ENCODE results near the gene CFAP298.
"Not testable (repeated sequence)": the region's sequence is repeated elsewhere in the genome, so short reads cannot be mapped to it uniquely, and the experiment has no call there.

CFAP298 gene

DNA sequence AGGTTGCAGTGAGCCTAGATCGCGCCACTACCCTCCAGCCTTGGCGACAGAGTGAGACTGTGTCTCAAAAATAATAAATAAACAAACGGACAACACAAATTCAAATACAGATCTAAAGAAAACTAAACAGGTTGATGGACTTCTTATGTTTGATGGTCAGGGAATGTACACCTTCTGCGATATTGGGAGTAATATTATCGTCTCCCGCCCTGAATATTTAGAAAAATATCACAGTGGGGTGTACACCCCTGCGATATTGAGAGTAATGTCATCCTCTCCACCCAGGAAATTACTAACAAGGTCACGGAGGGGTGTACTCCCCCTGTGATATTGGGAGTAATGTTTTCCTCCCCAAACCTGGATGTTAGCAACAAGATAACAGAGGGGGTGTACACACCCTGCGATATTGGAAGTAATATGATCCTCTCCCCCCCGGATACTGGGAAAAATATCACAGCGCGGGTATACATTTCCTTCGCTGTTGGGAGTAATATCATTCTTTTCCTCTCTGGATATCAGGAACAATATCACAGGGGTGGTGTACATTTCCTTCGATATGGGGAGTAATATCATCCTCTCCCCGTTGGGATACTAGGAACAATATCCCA is 1.4 kb upstream of the CFAP298 start:
- TF ChIP-seq, protein P1, sequence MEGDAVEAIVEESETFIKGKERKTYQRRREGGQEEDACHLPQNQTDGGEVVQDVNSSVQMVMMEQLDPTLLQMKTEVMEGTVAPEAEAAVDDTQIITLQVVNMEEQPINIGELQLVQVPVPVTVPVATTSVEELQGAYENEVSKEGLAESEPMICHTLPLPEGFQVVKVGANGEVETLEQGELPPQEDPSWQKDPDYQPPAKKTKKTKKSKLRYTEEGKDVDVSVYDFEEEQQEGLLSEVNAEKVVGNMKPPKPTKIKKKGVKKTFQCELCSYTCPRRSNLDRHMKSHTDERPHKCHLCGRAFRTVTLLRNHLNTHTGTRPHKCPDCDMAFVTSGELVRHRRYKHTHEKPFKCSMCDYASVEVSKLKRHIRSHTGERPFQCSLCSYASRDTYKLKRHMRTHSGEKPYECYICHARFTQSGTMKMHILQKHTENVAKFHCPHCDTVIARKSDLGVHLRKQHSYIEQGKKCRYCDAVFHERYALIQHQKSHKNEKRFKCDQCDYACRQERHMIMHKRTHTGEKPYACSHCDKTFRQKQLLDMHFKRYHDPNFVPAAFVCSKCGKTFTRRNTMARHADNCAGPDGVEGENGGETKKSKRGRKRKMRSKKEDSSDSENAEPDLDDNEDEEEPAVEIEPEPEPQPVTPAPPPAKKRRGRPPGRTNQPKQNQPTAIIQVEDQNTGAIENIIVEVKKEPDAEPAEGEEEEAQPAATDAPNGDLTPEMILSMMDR (IDR thresholded peaks at IDR 0.05; ENCODE audit: poor library complexity, severe bottlenecking) = no peak
- Histone ChIP-seq H3K27ac (ENCODE audit: poor library complexity, severe bottlenecking) (peak overlapping the region; percentile 87), H3K9me3 (ENCODE audit: severe bottlenecking) (no peaks in the 10 kb centered on the region), H3K27me3 (ENCODE audit: insufficient read depth, poor library complexity, severe bottlenecking) (no peaks in the 10 kb centered on the region), H3K4me1 (ENCODE audit: insufficient read depth, poor library complexity, severe bottlenecking) (peaks cover 6% of the 10 kb centered on the region), H3K36me3 (ENCODE audit: low read depth) (peaks cover 17% of the 10 kb centered on the region), H3K4me3 (ENCODE audit: severe bottlenecking) (peak overlapping the region; percentile 94)
- no peak for DNase-seq (ENCODE audit: low spot score)
- no peak for ATAC-seq (ENCODE audit: low read depth)

DNA sequence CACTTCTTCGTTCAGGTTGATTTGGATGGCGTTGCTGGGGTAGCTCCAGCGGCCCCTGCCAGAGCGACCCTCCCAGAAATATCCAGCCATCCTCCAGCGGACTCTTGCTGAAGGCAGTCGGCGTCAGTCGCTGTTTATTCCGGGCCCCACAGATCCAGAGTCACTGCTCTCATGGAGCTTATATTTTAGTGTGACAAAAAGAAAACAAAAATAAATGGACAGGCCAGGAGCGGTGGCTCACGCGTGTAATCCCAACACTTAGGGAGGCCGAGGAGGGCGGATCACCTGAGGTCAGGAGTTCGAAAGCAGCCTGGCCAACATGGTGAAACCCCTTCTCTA is 791 bp upstream of the CFAP298 start:
- H3K9me3 ChIP-seq (ENCODE audit: severe bottlenecking) = no peaks in the 10 kb centered on the region
- no peaks in the 10 kb centered on the region for H3K27me3 ChIP-seq (ENCODE audit: insufficient read depth, poor library complexity, severe bottlenecking)
- TF ChIP-seq, protein P1 (IDR thresholded peaks at IDR 0.05; ENCODE audit: poor library complexity, severe bottlenecking) = no peak
- H3K27ac ChIP-seq (ENCODE audit: poor library complexity, severe bottlenecking) = peak overlapping the region; percentile 87
- H3K4me3 ChIP-seq (ENCODE audit: severe bottlenecking) = peak overlapping the region; percentile 94
- ATAC-seq (ENCODE audit: low read depth) (peak; percentile 7; the same call in 1 of the 3 replicates), DNase-seq (ENCODE audit: low spot score) (no peak)
- H3K36me3 ChIP-seq (ENCODE audit: low read depth) = peaks cover 22% of the 10 kb centered on the region
- peaks cover 6% of the 10 kb centered on the region for H3K4me1 ChIP-seq (ENCODE audit: insufficient read depth, poor library complexity, severe bottlenecking)

DNA sequence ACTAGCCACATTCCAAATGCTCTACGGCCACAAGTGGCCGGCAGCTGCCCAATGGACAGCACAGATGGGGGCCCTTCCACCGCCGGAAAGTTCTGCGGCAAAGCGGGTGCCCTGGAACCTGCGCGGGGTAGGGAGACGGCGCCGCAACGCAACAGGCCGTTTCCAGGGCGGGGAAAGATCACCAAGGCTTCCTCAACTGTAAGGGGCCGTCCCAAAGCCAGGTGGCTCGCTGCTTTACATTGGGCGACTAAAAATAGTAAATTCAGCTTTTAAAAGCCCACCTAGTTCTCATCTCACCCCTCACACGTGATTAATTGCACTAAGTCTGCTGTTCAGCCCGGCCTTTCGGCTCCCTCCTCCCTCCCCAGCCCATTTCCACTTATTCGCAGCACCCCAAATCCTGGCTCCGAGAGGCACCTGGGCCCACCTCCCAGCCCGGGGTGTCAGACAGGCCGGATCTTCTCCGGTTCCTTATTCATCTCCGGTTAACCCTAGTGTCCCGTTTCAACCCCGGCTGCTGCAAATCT is 643 bp downstream of the CFAP298 start:
- H3K27me3 ChIP-seq (ENCODE audit: insufficient read depth, poor library complexity, severe bottlenecking) = no peaks in the 10 kb centered on the region
- H3K27ac ChIP-seq (ENCODE audit: poor library complexity, severe bottlenecking) = peak overlapping the region; percentile 87
- peak; percentile 21; the same call in 2 of the 3 replicates for ATAC-seq (ENCODE audit: low read depth)
- TF ChIP-seq, protein P1 (IDR thresholded peaks at IDR 0.05; ENCODE audit: poor library complexity, severe bottlenecking) = no peak
- DNase-seq (ENCODE audit: low spot score) = no peak
- H3K9me3 ChIP-seq (ENCODE audit: severe bottlenecking) = no peaks in the 10 kb centered on the region
- H3K4me3 ChIP-seq (ENCODE audit: severe bottlenecking) = peak overlapping the region; percentile 94
- peaks cover 6% of the 10 kb centered on the region for H3K4me1 ChIP-seq (ENCODE audit: insufficient read depth, poor library complexity, severe bottlenecking)
- H3K36me3 ChIP-seq (ENCODE audit: low read depth) = peaks cover 35% of the 10 kb centered on the region

DNA sequence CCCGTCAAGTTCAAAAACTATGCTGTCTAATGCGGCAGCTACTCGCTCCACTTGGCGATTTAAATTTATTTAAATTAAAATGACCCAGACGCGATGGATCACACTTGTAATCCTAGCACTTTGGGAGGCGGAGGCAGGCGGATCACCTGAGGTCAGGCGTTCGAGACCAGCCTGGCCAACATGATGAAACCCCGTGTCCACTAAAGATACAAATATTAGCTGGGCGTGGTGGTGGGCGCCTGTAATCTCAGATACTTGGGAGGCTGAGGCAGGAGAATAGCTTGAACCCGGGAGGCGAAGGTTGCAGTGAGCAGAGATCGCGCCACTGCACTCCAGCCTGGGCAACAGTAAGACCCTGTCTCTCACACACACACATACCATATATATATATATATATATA is 1.2 kb downstream of the CFAP298 start:
- not testable (repeated sequence) for H3K4me1 ChIP-seq (ENCODE audit: insufficient read depth, poor library complexity, severe bottlenecking); DNase-seq (ENCODE audit: low spot score); H3K27ac ChIP-seq (ENCODE audit: poor library complexity, severe bottlenecking); ATAC-seq (ENCODE audit: low read depth); H3K27me3 ChIP-seq (ENCODE audit: insufficient read depth, poor library complexity, severe bottlenecking); H3K9me3 ChIP-seq (ENCODE audit: severe bottlenecking)
- Histone ChIP-seq H3K4me3 (ENCODE audit: severe bottlenecking) (peak overlapping the region; percentile 94), H3K36me3 (ENCODE audit: low read depth) (peaks cover 41% of the 10 kb centered on the region)

DNA sequence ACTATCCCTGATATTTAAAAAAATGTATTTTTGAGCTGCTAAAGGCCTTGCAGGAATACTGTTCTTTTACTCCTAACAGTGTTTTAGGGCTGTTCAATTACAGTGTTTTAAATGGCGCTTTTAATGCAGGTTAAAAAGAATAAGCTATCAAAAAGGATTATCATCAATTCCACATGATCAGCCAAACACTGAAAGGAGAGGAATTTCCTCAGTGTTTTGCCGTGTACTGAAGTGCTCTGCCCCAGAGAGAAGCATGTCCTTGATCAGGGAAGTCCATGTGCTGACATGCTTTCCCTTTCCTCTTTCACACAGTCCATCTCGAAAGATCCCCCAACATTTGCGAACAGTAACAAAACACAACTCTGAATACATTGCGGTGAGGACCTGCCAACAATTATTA is 3.3 kb downstream of the CFAP298 start:
- Histone ChIP-seq H3K4me1 (ENCODE audit: insufficient read depth, poor library complexity, severe bottlenecking) (peaks cover 6% of the 10 kb centered on the region), H3K36me3 (ENCODE audit: low read depth) (peaks cover 60% of the 10 kb centered on the region)

More for the DNA sequence above, 3.3 kb downstream of the CFAP298 start:
- ATAC-seq (ENCODE audit: low read depth) (no peak), DNase-seq (ENCODE audit: low spot score) (no peak)
- TF ChIP-seq, protein P1 (IDR thresholded peaks at IDR 0.05; ENCODE audit: poor library complexity, severe bottlenecking) = no peak
- H3K27me3 ChIP-seq (ENCODE audit: insufficient read depth, poor library complexity, severe bottlenecking) = no peaks in the 10 kb centered on the region
- no peaks in the 10 kb centered on the region for H3K9me3 ChIP-seq (ENCODE audit: severe bottlenecking)
- H3K4me3 ChIP-seq (ENCODE audit: severe bottlenecking) = no peak overlapping the region
- H3K27ac ChIP-seq (ENCODE audit: poor library complexity, severe bottlenecking) = no peak overlapping the region
